Endometrial microvascular endothelial cells (primary cell): ENCODE data around the gene RSL24D1. TPM values are rescaled to one million over a fixed set of nuclear protein-coding genes. Genes with fewer than 3 reads are reported as not detected.

Experiments
- in situ Hi-C: cut with HindIII; loops from 2 replicates; pipeline ENCODE4 v1.10.0; 2017; ENCODE audit warnings: low sequenced_read_pairs, low pct_unique_long_range_greater_than_20kb; ENCODE audit errors: inconsistent ontology term
- total RNA-seq: library from RNA; depleted of rRNA; stranded (reverse); fragments of >200 nt; gene quantifications from one replicate; pipeline ENCODE4 v1.2.3, GENCODE V29; 2015; ENCODE audit errors: inconsistent ontology term

RSL24D1 gene
- total RNA-seq, result 53.0 TPM

DNA sequence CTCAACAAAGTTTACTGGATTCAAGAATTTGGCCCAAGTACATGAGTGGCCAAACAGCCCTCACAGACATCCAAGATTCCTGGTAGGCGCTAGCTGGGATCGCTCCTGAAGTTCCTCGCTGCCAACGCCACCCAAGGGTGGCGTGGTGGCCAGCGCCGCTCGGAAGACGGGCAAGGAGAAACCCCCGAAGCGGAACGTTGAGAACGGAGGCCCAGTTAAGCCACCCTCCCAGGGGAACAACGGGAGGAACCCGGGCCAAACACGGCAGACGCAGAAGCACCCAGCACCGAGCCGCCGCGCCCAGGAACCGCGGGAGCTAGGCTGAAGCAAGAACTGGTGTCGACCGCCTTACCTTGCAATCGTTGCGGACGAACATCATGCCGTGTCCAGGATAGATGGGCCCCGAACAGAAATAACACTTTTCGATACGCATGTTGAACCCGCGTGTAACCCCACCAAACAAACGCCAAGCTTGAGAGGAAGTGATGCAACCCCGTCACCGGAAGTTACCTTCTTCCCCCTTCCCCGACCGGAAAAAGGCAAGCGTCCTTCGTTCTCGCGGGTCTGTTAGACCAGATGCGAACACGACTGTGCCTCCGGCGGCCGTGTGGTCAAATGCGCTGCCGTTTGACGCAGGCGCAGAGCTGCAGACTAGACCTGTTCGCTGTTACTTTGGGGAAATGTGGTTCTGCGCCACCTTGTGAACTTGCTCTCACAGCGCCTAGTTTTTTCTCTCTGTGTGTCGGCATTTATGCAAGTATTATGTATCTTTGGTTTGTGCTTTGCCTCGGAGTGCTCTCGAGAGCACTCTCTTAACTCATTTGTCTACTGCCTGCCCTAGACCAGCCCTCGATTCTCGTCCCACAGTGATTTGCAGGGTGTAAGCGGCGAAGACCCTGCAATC lies at the start of gene RSL24D1:
TSS of gene RSL24D1 (minus strand) at position 484 of the 904 bp plus-strand sequence. CDS start at position 433, 51 bp downstream.
- in situ Hi-C loops, result no loop called here

DNA sequence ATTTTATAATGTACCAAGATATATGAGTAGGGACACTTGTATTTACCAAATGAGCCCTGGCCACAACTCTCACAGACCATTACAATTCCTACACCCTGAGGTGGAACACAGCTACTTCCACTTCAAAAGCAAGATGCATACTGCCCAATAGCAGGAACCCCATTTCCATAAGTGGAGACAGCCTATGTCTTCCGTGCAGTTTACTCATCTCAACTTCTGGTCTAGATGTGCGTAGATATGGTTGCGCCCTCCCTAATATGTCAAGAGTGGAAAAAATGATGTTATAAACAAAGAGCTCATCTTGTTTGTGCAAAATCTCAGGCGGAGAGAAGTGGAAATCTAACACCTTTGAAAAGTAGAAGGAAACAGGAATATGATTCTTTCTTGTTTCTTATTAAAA lies 48.3 kb upstream of the RSL24D1 start:
- in situ Hi-C loops, result no loop called here

- in situ Hi-C loops, result no loop called here
Observed at GRCh38 chr15:55241891-55242290, 45.1 kb upstream of the RSL24D1 start.

- in situ Hi-C loops, result no loop called here
Observed at GRCh38 chr15:55241186-55241585, 44.4 kb upstream of the RSL24D1 start.

- in situ Hi-C loops, result no loop called here
Observed at GRCh38 chr15:55240125-55240760, 43.5 kb upstream of the RSL24D1 start.

GRCh38 chr15:55239440-55240124 lies 42.8 kb upstream of the RSL24D1 start:
- in situ Hi-C loops, result no loop called here

GRCh38 chr15:55238877-55239276 lies 42.1 kb upstream of the RSL24D1 start:
- in situ Hi-C loops, result no loop called here

GRCh38 chr15:55237219-55238130 lies 40.7 kb upstream of the RSL24D1 start:
- in situ Hi-C loops, result no loop called here

DNA sequence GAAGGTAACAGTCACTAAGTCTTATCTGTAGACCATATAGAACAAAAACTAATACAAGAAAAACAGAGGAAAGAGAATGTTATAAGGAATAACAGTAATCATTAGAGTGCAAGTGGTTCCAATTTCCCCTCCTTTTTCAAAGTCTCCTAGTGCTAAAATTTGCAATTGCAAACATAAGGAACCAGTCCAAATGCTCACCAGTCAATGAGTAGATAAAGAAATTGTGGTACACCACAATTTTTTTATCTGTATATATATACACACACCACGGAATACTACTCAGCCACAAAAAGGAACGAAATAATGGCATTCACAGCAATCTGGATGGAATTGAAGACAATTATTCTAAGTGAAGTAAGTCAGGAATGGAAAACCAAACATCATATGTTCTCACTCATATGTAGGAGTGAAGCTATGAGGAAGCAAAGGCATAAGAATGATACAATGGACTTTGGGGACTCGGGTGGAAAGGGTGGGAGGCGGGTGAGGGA lies 38.9 kb upstream of the RSL24D1 start:
- in situ Hi-C loops, result no loop called here

GRCh38 chr15:55234800-55235104 lies 38.0 kb upstream of the RSL24D1 start:
- in situ Hi-C loops, result no loop called here

DNA sequence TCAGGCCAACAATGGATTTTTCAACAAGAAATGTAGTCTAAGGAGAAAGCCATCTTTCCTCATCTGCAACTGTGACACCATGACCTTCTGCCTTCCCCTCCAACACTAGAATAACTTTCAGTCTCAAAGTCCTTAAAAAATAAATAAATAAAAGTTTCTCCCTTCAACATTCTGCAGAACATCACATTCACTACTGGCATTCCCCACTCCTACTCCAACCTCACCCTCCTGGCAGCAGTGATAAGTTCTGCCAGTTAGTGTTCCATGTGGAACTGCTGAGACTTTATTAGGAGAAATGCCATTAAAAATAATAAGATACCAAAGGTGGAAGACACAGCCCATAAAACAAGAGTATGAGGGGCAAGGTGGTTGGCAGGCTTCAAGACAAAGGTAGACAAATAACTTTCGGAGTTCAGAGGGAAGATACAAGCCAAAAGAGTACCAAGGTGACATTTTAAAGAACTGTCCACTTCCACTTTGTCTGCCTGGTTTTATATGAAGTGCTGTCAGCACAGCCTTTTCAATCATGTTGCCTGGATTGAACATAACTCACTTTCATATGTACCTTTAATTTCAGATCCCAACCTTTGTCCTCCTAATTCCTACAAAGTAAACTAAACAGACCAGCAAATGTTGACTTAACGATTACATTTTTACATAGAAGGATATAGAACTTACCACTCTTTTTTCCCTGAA lies 37.5 kb upstream of the RSL24D1 start:
- in situ Hi-C loops, result no loop called here

DNA sequence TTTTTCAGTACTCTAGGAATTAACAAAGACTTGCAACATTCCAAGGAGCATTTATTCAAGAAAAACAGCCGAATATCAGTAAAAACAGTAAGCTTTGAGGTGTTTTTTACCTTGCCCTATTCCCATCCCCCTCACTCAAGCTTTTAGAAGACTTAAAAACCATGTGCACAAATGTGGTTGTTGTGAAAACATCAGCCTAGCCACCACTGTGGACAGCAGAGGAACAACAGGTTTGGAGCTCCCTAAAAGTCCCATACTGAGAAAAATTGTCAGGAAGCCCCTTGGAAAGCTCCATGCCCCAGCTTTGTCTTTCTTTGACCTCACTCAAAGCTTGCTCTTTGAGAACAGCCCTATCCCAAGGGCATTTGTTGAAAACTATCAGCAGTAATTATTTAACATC lies 34.7 kb upstream of the RSL24D1 start:
- in situ Hi-C loops, result no loop called here

DNA sequence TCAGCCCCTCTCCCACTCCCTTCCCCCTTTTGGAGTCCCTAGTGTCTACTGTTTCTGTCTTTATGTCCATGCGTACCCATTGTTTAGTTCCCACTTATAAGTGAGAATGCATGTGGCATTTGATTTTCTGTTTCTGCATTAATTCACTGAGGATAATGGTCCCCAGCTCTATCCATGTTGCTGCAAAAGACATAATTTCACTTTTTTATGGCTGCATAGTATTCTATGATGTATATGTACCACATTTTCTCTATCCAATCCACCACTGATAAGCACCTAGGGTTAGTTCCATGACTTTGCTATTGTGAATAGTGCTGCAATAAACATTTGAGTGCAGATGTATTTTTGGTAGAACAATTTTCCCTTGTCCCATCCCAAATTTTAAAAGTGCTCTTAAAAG lies 34.2 kb upstream of the RSL24D1 start:
- in situ Hi-C loops, result no loop called here

DNA sequence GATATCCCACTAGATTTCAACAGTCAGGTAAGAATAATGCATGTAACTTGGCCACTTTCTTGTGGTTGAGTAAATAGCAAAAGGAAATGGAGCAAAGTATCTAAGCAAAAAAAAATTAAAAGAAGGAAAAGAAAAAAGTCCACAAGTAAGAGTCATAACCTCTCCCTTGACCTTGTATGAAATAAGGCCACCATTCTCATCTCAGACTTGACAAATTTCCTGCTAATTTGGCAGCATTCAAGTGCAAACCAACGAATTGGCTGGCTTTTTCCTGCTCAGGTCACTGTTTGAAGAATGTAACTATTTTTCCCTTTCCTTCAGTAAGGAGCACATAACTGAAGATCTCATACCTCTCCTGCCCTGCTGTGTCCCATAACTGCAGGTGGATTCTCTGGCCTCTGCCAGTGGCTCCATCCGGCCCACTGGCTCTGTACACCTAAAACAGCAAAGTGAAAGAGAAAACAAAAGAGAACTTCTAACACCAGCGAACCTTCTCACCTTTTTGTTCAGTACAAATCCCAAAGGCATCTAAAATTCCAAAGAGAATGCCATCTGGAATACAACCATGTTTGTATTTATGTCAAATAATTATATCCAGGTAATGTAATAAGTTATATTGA lies 33.4 kb upstream of the RSL24D1 start:
- in situ Hi-C loops, result no loop called here

DNA sequence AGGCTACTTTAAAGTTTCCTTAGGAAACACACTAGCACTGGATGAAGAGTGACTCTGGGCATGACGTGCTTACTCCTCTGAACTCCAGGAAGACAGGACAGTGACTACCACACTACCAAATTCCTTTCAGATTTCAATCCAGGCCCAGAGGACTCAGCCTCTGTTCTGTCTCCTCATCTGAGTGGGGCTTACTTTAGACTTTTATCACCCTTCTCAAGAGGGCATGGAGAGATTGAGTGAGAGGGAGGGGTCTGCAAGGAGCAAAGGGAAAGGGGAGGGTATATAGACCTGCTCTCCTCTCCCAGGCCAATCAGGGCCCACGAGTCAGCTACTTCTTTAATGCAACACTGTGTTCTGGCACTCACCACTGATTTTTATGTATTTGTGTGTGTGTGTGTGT lies 29.4 kb upstream of the RSL24D1 start:
- in situ Hi-C loops, result no loop called here

DNA sequence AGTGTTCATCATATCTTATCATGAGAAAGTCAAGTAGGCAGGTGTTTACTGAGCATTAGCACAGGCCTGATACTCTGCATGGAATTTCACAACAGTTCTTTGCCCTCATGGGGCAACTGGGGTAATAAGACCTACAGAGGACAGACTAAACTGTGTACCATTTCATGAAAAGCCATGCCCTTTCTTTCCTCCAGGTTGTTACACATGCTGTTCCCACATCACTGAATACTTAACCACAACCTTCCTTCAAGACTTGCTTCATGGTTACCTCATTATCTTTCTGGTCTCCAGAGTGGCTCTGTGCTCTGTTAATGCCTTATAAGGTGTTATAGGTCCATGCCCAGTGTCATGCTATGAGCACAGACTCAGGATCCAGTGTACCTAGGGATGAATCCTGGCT lies 28.2 kb upstream of the RSL24D1 start:
- in situ Hi-C loops, result no loop called here

- in situ Hi-C loops, result no loop called here
Observed at GRCh38 chr15:55222588-55222987, 25.8 kb upstream of the RSL24D1 start.
